Upper lobe of left lung (tissue), 4 donors: Measurements from ENCODE around the gene C20orf173.

Source experiments
- CTCF ChIP-seq, 6 experiments: fragments of 450-650 bp in 4 of 6; fragments of 200-600 bp in 2 of 6; sonication (generic) in 2 of 6; IDR thresholded peaks; one replicate each; pipeline ENCODE4 v1.5.1; 2016 to 2019; ENCODE audit warnings: antibody characterized with exemption in 6 of 6
- EP300 ChIP-seq, 4 donors: sonication (generic); formaldehyde crosslinking; IDR thresholded peaks; one replicate each; pipeline ENCODE4 v1.5.1; 2017; ENCODE audit warnings: antibody characterized with exemption in 4 of 4, control low read depth in 2 of 4

DNA sequence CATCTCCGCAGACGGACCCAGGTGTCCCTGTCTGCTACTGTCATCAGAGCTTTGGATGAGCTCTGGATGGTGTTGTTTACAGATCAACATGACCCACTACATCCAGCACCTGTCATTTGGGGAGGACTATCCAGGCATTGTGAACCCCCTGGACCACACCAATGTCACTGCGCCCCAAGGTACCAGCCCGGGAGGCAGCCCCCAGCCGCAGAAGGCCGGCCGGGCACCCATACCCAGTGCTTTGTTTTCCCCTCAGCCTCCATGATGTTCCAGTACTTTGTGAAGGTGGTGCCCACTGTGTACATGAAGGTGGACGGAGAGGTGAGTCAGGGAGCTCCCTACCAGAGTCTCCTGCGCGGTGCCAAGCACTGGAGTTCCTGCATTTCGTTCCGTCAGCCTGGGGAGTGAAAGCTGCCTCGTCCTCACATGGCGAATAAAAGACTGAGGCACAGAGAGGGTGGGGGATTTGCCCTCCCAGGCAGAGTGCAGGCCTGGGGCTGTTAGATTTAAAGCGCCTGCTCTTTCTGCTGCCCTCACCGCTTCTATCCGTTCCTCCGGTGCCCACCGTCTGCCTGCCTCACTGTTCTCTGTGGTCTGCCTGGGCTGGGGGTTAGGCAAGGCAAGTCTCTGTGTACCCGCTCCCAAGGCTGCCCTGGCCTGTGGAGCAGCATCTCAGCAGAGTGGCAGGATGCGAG is 26.6 kb upstream of the C20orf173 start:
- TF ChIP-seq CTCF (IDR thresholded peaks at IDR 0.05): no peak
- no peak for TF ChIP-seq EP300 (IDR thresholded peaks at IDR 0.05)
